ENCODE measurements around the gene FASN.

FASN gene

GRCh38 chr17:82117139-82118090 lies 19.4 kb upstream of the FASN start:
- DNase-seq, result no peak

- no peak for DNase-seq
Measured at GRCh38 chr17:82116246-82116645, 18.2 kb upstream of the FASN start.

- DNase-seq, result no peak
Measured at GRCh38 chr17:82114872-82115271, 16.8 kb upstream of the FASN start.

GRCh38 chr17:82114447-82114846 lies 16.4 kb upstream of the FASN start:
- no peak for DNase-seq

GRCh38 chr17:82113941-82114340 lies 15.9 kb upstream of the FASN start:
- DNase-seq, result no peak

GRCh38 chr17:82113422-82113821 lies 15.4 kb upstream of the FASN start:
- no peak for DNase-seq

- no peak for DNase-seq
Measured at GRCh38 chr17:82112914-82113311, 14.9 kb upstream of the FASN start.

GRCh38 chr17:82112181-82112913 lies 14.3 kb upstream of the FASN start:
- no peak for DNase-seq

GRCh38 chr17:82110298-82110697 lies 12.3 kb upstream of the FASN start:
- no peak for DNase-seq

- no peak for DNase-seq
Measured at GRCh38 chr17:82108961-82109475, 11.0 kb upstream of the FASN start.

- DNase-seq, result no peak
Measured at GRCh38 chr17:82108496-82108945, 10.5 kb upstream of the FASN start.

GRCh38 chr17:82108038-82108437 lies 10.0 kb upstream of the FASN start:
- DNase-seq, result no peak

- DNase-seq, result no peak
Measured at GRCh38 chr17:82107341-82107860, 9.4 kb upstream of the FASN start.

- no peak for DNase-seq
Measured at GRCh38 chr17:82106688-82107305, 8.8 kb upstream of the FASN start.

- DNase-seq, result no peak
Measured at GRCh38 chr17:82105882-82106687, 8.0 kb upstream of the FASN start.

GRCh38 chr17:82105417-82105881 lies 7.4 kb upstream of the FASN start:
- no peak for DNase-seq

- DNase-seq, result no peak
Measured at GRCh38 chr17:82104797-82105416, 6.9 kb upstream of the FASN start.

- DNase-seq, result no peak
Measured at GRCh38 chr17:82103553-82104451, 5.8 kb upstream of the FASN start.

- DNase-seq, result no peak
Measured at GRCh38 chr17:82101767-82102679, 4.0 kb upstream of the FASN start.
